HG02943 (cell line): ENCODE measurements around the gene ENTR1.

Experiments
- ATAC-seq: cut with Tn5 transposase; IDR thresholded peaks from one replicate; pipeline ENCODE4 v1.9.1; 2021; ENCODE audit warnings: mild to moderate bottlenecking, low read depth, moderate library complexity; ENCODE audit not compliant: unreplicated experiment

Gene ENTR1

DNA sequence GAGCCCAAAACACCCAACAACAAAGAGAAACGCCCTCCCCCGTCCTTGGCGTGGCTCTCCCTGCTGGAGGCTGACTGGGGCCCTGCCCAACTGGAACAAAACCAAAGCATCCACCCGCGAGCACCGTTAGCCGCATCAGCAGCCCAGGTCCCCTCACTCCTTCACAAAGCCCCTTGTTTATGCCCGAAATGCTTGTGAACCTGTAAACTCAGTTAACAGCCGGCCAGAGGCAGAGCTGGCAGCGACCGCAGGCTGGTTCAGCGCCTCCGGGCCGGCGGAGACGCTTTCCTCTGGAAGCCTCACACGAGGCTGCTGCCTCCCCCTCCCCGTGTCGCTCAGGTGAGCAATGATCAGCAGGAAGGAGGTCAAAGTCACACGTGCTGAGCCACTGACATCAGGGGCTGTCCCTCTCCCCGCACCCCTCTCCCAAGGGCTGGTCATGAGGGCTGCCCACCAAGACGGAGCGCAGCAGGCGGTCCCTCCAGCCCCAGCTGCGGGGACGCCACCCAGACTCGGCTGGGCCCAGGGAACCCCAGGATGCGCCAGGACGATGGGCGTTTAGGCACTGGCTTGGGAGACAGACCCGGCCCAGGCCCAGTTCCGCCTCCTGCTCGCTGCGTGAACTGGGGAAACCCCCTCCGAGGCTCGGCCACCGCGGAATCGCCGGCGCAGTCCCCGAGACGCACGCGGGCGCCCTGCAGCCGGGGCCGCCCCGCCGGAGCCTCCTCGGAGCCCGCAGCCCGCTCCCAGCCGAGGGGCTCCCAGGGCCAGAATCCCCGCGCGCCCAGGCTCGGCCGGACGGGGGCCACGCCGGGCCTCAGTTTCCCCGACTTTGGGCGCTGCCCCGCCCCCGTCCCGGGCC is 11.0 kb downstream of the ENTR1 start:
- no peak for ATAC-seq

DNA sequence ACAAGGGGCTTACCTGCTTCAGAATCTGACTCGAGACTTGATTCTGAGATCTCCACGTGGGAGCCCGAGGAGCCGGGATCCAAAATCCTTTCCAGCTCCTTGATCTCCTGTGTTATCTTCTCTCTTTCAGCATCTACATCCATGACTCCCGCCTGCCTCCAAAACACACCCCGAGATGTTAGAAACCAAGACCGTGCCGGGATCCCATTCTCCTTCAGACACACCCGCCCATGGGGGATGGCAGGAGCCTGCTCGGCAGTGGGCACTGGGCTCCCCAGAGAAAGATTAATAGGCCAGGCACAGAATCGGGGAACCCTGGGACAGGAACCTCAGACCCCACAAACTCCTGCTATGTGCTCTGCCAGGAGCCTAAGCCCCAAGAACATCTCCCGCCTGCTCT is 12.1 kb downstream of the ENTR1 start:
- no peak for ATAC-seq

DNA sequence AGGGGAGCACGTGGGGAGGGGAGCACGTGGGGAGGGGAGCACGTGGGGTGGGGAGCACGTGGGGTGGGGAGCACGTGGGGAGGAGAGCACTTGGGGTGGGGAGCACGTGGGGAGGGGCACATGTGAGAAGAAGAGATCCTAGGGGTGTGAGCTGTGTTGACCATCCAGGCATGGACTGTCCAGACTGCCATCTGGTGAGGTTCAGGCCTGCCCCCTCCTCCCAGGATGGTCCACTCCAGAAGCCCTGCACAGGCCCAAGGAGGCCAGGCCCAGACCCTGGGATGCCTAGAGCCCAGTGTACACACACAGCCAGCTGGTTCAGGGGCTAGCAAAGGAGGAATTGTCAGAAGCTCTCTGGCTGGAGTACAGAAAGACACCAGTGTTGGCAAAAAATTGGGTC is 12.8 kb downstream of the ENTR1 start:
- no peak for ATAC-seq

DNA sequence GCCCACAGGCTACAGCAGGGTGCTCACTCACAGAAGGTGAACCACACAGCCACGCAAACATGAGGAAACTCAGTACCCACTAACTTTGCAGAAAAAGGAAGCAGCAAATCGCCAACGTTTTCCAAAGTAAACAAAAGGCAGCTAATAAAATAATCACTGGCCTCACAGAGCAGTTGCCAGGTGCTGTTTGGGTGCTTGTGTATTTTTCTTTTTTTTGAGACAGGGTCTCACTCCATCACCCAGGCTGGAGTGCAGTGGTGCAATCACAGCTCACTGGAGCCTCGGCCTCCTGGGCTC is 14.2 kb downstream of the ENTR1 start:
- ATAC-seq, result no peak

DNA sequence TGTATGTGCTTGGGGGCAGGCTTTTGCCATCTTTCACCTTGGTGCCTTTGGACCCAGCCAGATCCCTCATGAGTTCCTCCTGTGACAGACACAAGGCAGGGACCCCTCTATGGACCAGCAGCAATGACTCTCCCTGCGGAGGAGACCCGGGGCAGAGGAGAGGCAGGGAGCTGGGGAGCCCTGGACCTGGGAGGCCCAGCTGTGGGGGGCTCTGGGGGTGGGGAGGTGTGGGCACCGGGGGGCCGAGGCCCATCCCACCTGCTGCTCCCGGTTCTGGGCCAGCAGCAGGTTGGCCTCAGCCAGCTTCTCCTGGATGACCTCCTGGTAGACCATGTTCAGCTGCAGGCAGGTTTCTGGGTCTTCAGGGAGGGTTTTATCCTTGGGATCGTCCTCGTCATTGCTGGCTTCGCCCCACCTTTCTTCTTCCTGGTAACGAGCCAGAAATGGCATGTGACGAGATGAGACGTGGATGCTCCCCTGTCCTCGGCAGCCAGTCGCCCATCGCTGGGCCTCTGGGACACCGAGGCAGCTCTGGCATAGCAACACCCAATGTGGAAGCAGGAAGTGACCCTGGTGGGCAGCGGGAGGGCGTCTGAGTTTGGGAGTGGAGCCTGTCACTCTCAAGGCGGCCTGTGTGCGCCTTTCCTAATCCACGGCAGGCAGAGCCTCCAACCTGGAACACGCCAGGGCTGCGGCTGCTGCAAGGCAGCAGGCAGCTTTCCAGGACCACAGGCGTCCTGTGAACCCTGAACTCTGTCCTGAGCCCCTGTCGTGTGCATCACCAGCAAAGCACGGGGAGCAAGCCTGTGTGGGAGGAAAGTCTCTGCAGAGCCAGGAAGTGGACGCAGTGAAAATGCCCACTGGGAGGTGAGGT is 14.8 kb downstream of the ENTR1 start:
- no peak for ATAC-seq

DNA sequence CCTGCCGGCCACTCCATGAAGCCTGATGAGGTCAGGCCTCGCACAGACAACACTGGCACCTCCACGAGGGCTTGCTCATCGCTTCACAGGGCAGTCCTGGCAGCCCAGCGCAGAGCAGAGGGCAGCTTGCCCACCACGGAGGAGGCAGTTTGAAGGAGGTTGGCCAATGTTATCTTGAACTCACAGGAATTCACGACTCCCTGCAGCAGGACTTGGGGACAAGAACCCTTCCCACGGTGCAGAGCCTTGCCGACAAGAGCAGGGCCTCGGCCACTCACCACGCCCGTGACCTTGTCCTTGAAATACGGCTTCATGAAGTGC is 15.4 kb downstream of the ENTR1 start:
- ATAC-seq, result no peak

DNA sequence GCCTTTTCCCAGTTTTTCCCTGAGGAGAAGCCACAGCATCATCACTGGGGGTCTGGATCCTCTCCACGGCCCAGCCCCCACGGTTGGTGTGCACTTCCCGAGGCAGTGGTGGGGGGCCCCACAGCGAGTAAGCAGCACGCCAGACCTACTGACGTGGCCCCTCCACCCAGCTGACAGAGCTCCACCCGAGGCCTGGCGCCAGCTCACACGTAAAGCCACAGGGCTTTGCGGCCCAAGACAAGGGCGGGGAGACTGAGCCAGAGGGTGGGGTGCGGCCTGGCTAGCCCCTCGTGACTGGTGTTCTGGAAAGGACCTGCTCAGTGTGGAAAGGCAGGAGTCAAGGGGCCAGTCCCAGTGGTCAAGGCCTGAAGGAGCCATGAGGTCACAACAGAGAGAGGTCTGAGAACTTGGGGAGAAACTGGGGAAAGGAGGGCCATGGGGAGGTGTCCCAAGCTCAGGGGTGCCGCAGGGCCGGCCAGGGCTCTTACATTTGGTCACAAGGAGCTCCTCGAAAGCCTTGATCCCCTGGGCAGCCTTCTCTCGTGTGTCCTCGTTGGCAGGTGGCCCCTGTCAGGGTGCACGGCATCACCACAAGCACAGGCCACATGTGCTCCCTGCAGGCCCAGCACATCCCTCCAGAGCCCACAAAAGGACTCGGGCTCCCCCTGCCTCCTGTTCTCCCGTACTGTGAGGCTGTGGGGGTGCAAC is 15.9 kb downstream of the ENTR1 start:
- ATAC-seq, result no peak

DNA sequence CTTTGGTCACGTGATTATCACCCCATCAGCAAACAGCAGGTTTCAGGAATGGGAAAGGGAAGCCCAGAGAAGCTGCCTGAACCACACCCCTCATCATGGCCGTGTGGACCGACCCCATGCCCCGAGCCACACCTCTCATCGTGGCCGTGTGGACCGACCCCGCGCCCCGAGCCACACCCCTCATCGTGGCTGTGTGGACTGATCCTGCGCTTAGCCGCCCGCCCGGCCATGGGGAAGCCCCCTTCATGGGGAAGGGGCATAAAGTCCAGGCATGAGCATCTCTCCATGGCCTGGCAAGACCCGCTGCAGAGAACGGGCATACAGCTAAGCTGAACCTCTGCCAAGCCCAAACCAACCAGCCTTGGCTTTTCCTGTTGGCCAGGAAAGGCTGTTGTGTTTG is 16.9 kb downstream of the ENTR1 start:
- no peak for ATAC-seq

DNA sequence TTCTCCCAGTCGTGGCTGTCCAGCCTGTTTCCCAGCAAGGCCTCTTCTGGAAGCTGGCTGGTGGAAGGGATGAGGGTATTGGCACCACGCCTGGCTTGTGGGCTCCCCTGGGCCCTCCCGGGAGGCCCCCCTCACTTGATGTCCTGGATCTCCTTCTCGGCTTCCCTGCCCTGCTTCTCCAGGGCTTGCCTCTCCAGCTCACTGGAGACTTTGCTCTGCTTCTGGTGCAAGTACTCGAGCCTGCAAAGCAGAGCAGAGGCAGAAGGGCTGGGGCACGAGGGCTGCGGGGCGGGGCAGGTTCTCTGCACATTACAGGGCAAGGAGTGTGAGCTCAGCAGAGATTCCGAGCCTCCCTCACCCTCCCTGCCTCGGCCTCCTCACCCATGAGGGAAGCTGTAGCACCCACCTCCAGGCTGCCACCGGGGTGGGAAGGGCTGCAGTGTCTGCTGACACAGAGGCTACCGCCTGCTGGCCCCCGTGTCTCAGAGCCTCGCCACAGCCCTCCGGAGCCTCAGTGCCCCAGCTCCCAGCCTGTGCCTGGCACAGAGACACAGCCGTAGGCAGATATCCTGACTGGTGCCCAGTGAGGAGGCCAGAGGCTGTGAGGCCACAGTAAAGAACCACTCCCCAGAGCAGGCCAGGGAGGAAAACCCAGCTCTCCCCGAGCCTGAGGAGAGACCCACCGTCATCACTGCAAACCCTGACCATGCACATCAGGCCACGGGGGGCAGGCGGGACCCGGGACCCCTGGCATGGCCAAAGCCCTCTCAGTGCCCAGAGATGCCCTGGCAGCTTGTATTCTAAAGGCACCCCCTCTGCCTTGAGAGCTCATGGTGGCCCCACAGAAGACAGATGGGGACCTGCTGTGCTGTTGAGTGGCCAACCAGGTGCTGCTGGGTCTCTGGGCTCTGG is 17.6 kb downstream of the ENTR1 start:
- no peak for ATAC-seq

DNA sequence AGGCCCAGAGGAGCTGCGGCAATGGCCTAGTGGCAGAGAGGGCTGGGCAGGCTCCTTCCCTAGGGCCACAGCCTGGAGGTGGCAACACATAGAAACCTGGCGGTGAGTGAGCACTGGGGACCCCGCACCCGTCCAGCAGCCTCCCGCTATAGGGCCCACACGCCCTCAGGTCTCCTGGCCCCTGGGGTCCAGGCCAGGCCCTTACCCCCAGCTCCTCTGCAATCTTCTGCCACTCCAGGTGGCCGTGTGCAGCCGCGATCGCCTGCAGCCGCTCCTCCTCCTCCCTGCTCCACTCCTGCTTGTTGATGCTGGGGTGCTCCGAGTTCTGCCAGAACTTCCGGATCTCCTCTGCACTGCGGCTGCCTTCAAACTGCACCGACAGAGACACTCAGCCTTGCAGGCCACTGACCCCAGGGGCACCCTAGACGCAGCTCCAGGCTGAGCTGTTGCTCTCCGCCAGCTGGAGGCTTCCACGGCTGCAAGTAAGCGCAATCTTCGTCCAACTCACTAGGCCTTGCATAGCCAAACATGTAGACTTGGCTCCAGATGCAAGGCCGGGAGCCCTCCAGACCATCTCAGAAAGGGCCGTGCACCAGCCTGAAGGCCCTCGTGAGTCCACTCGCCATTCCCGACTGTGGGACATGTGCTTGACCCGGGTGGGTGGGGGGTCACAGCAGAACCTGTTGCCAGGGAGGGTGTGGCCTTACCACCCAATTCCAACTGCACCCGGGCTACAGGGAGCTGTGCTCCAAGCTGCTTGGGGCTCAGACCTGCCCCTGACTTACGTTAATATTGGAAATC is 18.5 kb downstream of the ENTR1 start:
- ATAC-seq, result no peak

DNA sequence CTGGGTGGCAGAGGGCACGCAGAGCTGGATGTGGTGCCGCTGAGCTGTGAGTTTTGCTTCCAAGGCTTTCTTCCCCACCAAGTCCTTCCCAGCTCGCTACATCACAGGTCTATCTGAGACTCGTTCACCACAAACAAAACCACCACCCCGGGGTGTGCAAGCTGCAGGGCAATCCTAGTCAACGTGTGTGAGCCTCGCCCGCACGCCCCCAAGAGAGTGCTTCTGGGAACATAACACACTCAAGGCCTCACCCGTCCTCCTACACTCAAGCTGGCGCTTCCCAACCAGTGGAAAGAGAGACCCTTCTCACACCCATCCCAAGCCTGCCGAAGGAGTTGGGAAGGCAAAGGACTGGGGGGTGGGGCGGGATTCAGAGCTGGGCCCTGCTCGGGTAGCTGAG is 21.0 kb downstream of the ENTR1 start:
- ATAC-seq, result no peak

DNA sequence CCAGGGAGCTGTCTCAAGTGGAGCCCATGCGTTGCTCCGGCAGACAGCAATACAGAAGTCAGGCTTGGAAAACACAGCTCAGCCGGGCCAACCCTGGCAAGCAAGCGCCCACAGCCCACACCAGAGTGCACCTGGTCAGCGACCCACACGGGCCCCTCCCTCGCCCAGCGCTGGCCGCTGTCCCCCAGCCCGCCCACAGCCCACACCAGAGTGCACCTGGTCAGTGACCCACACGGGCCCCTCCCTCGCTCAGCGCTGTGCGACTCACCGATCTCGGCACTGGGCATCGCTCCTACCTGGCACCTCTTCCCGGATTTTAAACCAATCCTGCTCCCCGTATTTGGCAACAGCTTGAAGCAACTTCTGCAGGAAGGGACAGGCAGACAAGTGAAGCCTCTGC is 23.2 kb downstream of the ENTR1 start:
- no peak for ATAC-seq

DNA sequence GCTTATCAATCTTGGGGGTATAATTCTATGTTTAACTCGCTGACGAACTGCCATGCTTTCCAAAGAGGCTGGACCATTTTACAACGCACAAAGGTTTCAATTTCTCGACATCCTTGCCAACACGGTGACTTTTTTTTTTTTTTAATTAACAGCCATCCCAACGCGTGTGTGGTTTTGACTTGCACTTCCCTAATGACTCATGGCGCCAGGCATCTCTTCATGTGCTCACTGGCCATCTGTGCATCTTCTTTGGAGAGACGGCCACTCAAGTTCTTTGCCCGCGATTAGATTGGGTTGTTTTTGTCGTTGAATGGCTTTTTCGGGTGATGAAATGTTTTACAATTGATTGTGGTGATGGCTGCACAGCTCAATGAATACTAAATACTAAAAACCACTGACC is 24.4 kb downstream of the ENTR1 start:
- no peak for ATAC-seq

DNA sequence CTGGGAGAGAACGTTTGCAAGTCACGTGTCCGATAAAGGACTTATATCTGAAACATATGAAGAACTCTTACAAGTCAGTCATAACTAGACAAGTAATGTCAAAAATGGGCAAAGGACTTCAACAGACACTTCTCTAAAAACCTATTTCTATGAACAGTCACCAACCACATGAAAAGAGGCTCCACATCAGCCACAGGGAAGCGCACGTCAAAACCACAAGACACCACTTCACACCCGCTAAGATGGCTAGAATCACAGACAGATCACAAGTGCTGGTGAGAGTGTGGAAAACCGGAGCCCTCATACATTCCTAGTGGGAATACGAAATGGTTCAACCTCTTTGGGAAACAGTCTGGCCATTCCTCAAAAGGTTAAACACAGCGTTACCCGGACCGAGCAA is 25.4 kb downstream of the ENTR1 start:
- ATAC-seq, result no peak

DNA sequence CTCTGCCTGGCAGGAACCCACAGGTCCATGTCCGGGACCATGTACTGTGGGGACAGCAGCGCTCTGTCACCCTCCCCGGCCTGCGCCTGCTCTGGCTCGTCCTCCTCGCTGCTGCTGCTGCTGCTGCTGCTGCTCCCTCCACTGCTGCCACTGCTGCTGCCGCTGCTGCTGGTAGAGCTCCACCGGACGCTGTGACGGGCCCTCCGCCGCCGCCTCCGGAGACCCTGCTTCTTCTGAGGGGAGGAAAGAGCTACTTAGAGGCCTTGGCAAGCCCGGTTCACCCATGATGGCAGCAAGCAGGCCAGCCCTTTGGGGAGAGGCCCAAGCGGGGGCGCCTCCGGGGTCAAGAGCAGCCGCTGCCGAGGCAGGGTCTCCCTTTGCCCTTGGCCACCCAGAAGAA is 27.0 kb downstream of the ENTR1 start:
- ATAC-seq, result no peak

DNA sequence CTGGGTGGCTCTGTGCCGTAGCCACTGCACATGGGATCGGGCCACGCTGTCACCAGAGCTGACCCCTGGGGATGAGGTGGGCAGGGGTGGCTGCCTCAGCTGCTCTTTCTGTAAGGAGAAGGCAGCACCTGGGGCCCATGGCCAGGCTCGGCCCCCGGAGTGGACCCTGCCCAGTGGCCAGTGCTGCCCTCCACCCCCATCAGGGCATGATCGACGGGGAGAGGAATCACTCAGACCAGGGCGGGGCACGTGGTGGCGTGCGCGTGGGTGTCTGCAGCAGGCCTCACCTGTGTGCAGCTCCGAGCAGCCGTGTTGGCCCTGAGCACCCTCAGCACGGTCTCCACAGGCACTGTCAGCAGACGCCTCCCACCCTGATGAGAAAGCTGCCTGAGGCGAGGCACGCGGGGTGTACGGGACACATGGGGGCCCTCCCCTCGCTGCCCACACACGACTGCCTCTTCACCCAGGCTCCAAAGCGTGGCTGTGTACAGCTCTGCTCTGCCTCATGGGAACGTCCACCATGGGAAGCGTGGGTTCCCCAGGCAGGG is 28.4 kb downstream of the ENTR1 start:
- ATAC-seq, result no peak

DNA sequence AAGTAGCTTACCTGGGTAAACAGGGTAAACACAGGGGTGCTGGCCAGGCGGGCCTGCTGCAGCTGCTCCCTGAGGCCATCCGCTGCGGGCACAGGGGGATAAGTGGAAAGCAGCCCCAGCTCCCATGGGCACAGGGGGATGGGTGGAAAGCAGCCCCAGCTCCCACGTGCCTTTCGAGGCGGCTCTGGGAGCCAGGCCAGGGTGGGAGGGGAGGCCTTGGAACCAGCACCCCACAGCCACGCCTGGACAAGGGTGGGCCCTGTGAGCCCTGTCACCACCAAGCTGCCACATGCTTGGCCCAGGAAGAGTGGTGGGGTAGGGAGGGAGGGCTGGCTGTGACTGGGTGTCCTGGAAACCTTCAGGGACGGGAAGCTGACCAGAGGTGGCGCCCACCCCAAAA is 29.1 kb downstream of the ENTR1 start:
- ATAC-seq, result no peak

DNA sequence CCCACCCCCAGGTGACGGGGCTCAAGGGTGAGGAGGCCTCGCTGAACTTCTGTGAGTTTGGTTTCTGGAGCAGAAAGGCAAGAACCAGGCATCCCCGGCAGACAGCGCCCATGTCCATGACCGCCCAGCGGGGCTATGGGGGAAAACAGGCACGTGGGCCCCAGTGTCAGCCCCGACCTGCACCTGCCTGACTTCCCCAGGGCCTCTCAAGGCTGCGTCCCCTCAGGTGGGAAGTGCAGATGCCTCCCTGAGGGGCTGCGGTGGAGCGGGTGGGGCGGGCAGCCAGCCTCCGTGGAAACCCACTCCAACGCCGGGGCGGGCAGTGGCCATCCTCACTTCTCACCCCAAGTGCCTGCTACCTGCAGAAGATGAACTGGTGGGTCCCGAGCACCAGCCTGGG is 30.0 kb downstream of the ENTR1 start:
- ATAC-seq, result no peak

DNA sequence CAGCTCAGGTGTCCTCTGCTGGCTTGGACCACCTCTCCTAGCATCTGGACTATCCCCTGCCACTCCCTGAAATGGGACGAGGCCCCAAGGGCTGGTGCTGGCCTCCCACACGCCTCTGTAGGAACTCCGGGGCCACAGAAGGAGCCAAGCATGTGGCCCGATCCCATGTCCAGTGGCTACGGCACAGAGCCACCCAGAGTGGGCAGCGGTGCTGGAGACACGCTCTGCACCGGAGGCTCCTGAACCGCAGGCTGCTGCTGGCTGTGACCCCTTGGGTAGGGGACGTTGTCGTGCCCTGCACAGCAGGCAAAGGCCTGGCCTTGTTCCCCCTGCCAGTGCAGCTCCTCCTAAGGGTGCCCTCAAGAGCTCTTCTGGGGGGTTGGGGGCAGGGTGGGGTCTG is 30.5 kb downstream of the ENTR1 start:
- ATAC-seq, result no peak
